H9 (cell line): ENCODE measurements around the gene ZNF845. TPM values are rescaled to one million over a fixed set of nuclear protein-coding genes. Genes with fewer than 3 reads are reported as not detected.

Experiments used
- DNase-seq: peaks from one replicate; pipeline ENCODE4 v3.0.0-alpha.2; 2017
- H2AFZ ChIP-seq: one replicate; pipeline ENCODE4 v1.6.1; 2013; ENCODE audit warnings: mild to moderate bottlenecking, low read length, control low read depth, moderate library complexity
- H2AK5ac ChIP-seq: 2 replicates; pipeline ENCODE4 v1.6.1; 2013; ENCODE audit warnings: low read length, control low read depth, mixed read lengths; ENCODE audit not compliant: insufficient read length
- H2BK120ac ChIP-seq: one replicate; pipeline ENCODE4 v1.6.1; 2013; ENCODE audit warnings: low read depth, mild to moderate bottlenecking, low read length, control low read depth, inconsistent platforms; ENCODE audit not compliant: poor library complexity, severe bottlenecking
- H2BK12ac ChIP-seq: 2 replicates; pipeline ENCODE4 v1.6.1; 2013; ENCODE audit warnings: low read length, control low read depth, mixed read lengths, low read depth; ENCODE audit not compliant: insufficient read length
- H2BK15ac ChIP-seq: 2 replicates; pipeline ENCODE4 v1.6.1; 2013; ENCODE audit warnings: low read depth, low read length, control low read depth
- H2BK20ac ChIP-seq: one replicate; pipeline ENCODE4 v1.6.1; 2013; ENCODE audit warnings: low read depth, mild to moderate bottlenecking, low read length, control low read depth, inconsistent platforms; ENCODE audit not compliant: poor library complexity, severe bottlenecking
- H2BK5ac ChIP-seq: 2 replicates; pipeline ENCODE4 v1.6.1; 2013; ENCODE audit warnings: low read length, control low read depth, mixed read lengths; ENCODE audit not compliant: insufficient read length
- H3K14ac ChIP-seq: 2 replicates; pipeline ENCODE4 v1.6.1; 2013; ENCODE audit warnings: low read length, control low read depth; ENCODE audit not compliant: insufficient read depth
- H3K18ac ChIP-seq: 2 replicates; pipeline ENCODE4 v1.6.1; 2013; ENCODE audit warnings: low read depth, mild to moderate bottlenecking, mixed read lengths, low read length, control low read depth; ENCODE audit not compliant: insufficient read length
- H3K23ac ChIP-seq: 2 replicates; pipeline ENCODE4 v1.6.1; 2013; ENCODE audit warnings: low read length, control low read depth, mixed read lengths, low read depth; ENCODE audit not compliant: insufficient read length
- H3K23me2 ChIP-seq: 2 replicates; pipeline ENCODE4 v1.6.1; 2013; ENCODE audit warnings: low read depth, mild to moderate bottlenecking, mixed read lengths, low read length, control low read depth; ENCODE audit not compliant: insufficient read length, poor library complexity, severe bottlenecking
- H3K27ac ChIP-seq: 2 replicates; pipeline ENCODE4 v1.5.1; 2013; ENCODE audit warnings: low read length, control low read depth, mixed read lengths, low read depth; ENCODE audit not compliant: insufficient read length
- H3K27me3 ChIP-seq: 2 replicates; pipeline ENCODE4 v1.6.1; 2013; ENCODE audit warnings: low read length, control low read depth, inconsistent platforms; ENCODE audit not compliant: insufficient read depth
- H3K4ac ChIP-seq: 2 replicates; pipeline ENCODE4 v1.6.1; 2013; ENCODE audit warnings: low read depth, mild to moderate bottlenecking, control low read depth, inconsistent platforms, low read length, moderate library complexity
- H3K4me1 ChIP-seq: 2 replicates; pipeline ENCODE4 v1.6.1; 2013; ENCODE audit warnings: low read length, control low read depth, inconsistent platforms; ENCODE audit not compliant: insufficient read depth
- H3K4me2 ChIP-seq: 2 replicates; pipeline ENCODE4 v1.6.1; 2013; ENCODE audit warnings: low read length, control low read depth, mixed read lengths; ENCODE audit not compliant: insufficient read length, insufficient read depth
- H3K56ac ChIP-seq: 2 replicates; pipeline ENCODE4 v1.6.1; 2013; ENCODE audit warnings: low read depth, mild to moderate bottlenecking, mixed read lengths, low read length, control low read depth; ENCODE audit not compliant: insufficient read length
- H3K79me1 ChIP-seq: 2 replicates; pipeline ENCODE4 v1.6.1; 2013; ENCODE audit warnings: low read depth, mild to moderate bottlenecking, moderate library complexity, low read length, control low read depth, inconsistent platforms; ENCODE audit not compliant: insufficient read depth, poor library complexity, severe bottlenecking
- H3K79me2 ChIP-seq: 2 replicates; pipeline ENCODE4 v1.6.1; 2013; ENCODE audit warnings: low read length, control low read depth, inconsistent platforms; ENCODE audit not compliant: insufficient read depth
- H3K9ac ChIP-seq: 2 replicates; pipeline ENCODE4 v1.6.1; 2013; ENCODE audit warnings: low read length, control low read depth, mixed read lengths; ENCODE audit not compliant: insufficient read length; ENCODE audit errors: extremely low read depth
- H3K9me3 ChIP-seq: one replicate; pipeline ENCODE4 v1.6.1; 2013; ENCODE audit warnings: low read depth, low read length, inconsistent platforms; ENCODE audit not compliant: control insufficient read depth
- H3T11ph ChIP-seq: one replicate; pipeline ENCODE4 v1.6.1; 2013; ENCODE audit warnings: mild to moderate bottlenecking, low read length, control low read depth, inconsistent platforms
- H4K20me1 ChIP-seq: one replicate; pipeline ENCODE4 v1.6.1; 2013; ENCODE audit not compliant: control insufficient read depth, insufficient read length, insufficient read depth
- H4K5ac ChIP-seq: 2 replicates; pipeline ENCODE4 v1.6.1; 2013; ENCODE audit warnings: low read depth, mild to moderate bottlenecking, mixed read lengths, low read length, control low read depth; ENCODE audit not compliant: insufficient read length
- H4K8ac ChIP-seq: replicated peaks from 2 replicates; pipeline ENCODE4 v1.6.1; 2013; ENCODE audit warnings: low read length, control low read depth, mixed read lengths, low read depth; ENCODE audit not compliant: insufficient read length
- H4K91ac ChIP-seq: 2 replicates; pipeline ENCODE4 v1.6.1; 2013; ENCODE audit warnings: low read depth, mild to moderate bottlenecking, moderate library complexity, mixed read lengths, low read length, control low read depth; ENCODE audit not compliant: insufficient read length
- H3K27ac Mint-ChIP-seq, 3 experiments: 2 replicates in 2 of 3; 3 replicates in 1 of 3; pipeline ENCODE4 v1.8.0; 2020 to 2021; ENCODE audit warnings: mixed read lengths in 3 of 3, mild to moderate bottlenecking in 1 of 3, moderate library complexity in 1 of 3
- H3K27me3 Mint-ChIP-seq: 2 replicates; pipeline ENCODE4 v1.8.0; 2021; ENCODE audit warnings: low read depth, mild to moderate bottlenecking, moderate library complexity, mixed read lengths
- H3K36me3 Mint-ChIP-seq, 3 experiments: 2 replicates in 2 of 3; 3 replicates in 1 of 3; pipeline ENCODE4 v1.8.0; 2020 to 2021; ENCODE audit warnings: low read depth in 3 of 3, mixed read lengths in 3 of 3; ENCODE audit not compliant: insufficient read depth in 1 of 3
- H3K4me1 Mint-ChIP-seq, 2 experiments: 2 replicates each; pipeline ENCODE4 v1.8.0; 2020; ENCODE audit warnings: mixed read lengths in 2 of 2
- H3K4me3 Mint-ChIP-seq, 2 experiments: 2 replicates in 1 of 2; 3 replicates in 1 of 2; pipeline ENCODE4 v1.8.0; 2020 to 2021; ENCODE audit warnings: mild to moderate bottlenecking in 2 of 2, mixed read lengths in 2 of 2, moderate library complexity in 1 of 2
- H3K9me3 Mint-ChIP-seq, 2 experiments: 2 replicates in 1 of 2; 3 replicates in 1 of 2; pipeline ENCODE4 v1.8.0; 2020; ENCODE audit warnings: mild to moderate bottlenecking in 2 of 2, mixed read lengths in 2 of 2, moderate library complexity in 1 of 2
- CTCF ChIP-seq: fragments of 200-600 bp; sonication (generic); conservative IDR thresholded peaks from 3 replicates; pipeline ENCODE4 v1.8.0; 2021; ENCODE audit warnings: antibody characterized with exemption, mild to moderate bottlenecking
- WGBS: extraction: QIAGEN DNeasy Blood & Tissue Kit; methylation state at CpG from one replicate; pipeline ENCODE4 v1.1.7; 2013; ENCODE audit warnings: missing lambda C conversion rate, low lambda C conversion rate, mixed read lengths; ENCODE audit not compliant: insufficient read length; ENCODE audit errors: extremely low coverage; 5-methylcytosine and 5-hydroxymethylcytosine counted together
- total RNA-seq: library from RNA; stranded (reverse); gene quantifications from 2 replicates; pipeline ENCODE4 v1.2.1, GENCODE V29; 2021

ZNF845 gene
- total RNA-seq, 1 experiment from 2014 or later = 17.4 TPM

- Histone ChIP-seq H3T11ph (no peak overlapping the region), H4K20me1 (no peaks in the 10 kb centered on the region), H3K18ac (no peak overlapping the region), H2AFZ (no peak overlapping the region), H2BK5ac (no peak overlapping the region), H2BK15ac (no peak overlapping the region), H3K79me2 (no peaks in the 10 kb centered on the region), H3K79me1 (no peaks in the 10 kb centered on the region), H3K23me2 (no peaks in the 10 kb centered on the region), H3K14ac (no peak overlapping the region), H3K9me3 (peaks cover 15% of the 10 kb centered on the region), H3K9ac (no peak overlapping the region), H4K8ac (no peak overlapping the region), H2AK5ac (no peak overlapping the region), H4K91ac (no peak overlapping the region), H2BK120ac (no peak overlapping the region), H2BK12ac (no peak overlapping the region), H2BK20ac (no peak overlapping the region), H3K27ac (no peak overlapping the region), H4K5ac (no peak overlapping the region), H3K23ac (no peak overlapping the region), H3K4ac (no peak overlapping the region), H3K4me1 (no peaks in the 10 kb centered on the region), H3K56ac (no peak overlapping the region), H3K27me3 (0 out of 2 replicates have a peak, but pooled peaks cover 2% of the 10 kb centered on the region), H3K4me2 (no peak overlapping the region)
- H3K36me3 Mint-ChIP-seq = peaks cover 3 to 34% (median 22%) of the 10 kb centered on the region in 3 experiments
- no peak for TF ChIP-seq CTCF
- H3K4me1 Mint-ChIP-seq = no peaks in the 10 kb centered on the region
- peak; percentile 78 for DNase-seq
- H3K27ac Mint-ChIP-seq = peak overlapping the region in 1 of 3 experiments; percentile 91; a peak in 1 of 7 replicates
- no peak overlapping the region for H3K4me3 Mint-ChIP-seq
- WGBS = no CpG with 5 or more reads among the region's 7 CpGs
- H3K27me3 Mint-ChIP-seq = peaks cover 6% of the 10 kb centered on the region
- peaks cover 76 to 77% of the 10 kb centered on the region in 2 experiments for H3K9me3 Mint-ChIP-seq
Measured at GRCh38 chr19:53294786-53295441, 38.6 kb upstream of the ZNF845 start.
